Measurements from ENCODE around the gene HES2.
"Not testable (repeated sequence)": the region's sequence is repeated elsewhere in the genome, so short reads cannot be mapped to it uniquely, and the experiment has no call there.

HES2 gene

GRCh38 chr1:6416295-6416656 lies 3.4 kb downstream of the HES2 start:
- DNase-seq = no peak

DNA sequence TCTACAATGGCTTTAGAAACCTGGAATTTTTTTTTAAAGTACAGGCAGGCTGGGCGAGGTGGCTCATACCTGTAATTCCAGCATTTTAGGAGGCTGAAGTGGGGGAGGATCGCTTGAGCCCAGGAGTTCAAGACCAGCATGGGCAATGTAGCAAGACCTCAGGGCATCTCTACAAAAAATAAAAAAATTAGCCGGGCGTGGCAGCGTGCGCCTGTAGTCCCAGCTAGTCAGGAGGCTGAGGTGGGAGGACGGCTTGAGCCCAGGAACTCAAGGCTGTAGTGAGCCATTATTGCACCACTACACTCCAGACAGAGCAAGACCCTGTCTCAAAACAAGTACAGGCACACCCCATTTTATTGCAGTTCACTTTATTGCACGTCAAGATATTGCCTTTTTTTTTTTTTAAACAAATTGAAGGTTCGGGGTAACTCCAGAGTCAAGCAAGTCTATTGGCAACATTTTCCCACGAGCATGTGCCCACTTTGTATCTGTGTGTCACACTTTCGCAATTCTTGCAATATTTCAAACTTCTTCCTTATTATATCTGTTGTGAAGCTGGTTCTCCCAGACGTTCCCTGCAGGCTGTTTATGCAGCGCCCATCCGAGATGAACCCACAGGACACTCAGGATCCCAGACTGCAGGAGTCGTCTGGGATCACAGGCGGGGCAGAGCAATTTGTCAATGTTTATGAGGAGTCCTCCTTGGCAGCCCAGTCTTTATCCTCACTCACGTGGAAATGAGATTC lies 4.7 kb downstream of the HES2 start:
- DNase-seq = no peak

GRCh38 chr1:6414443-6414844 lies 5.3 kb downstream of the HES2 start:
- no peak for DNase-seq

DNA sequence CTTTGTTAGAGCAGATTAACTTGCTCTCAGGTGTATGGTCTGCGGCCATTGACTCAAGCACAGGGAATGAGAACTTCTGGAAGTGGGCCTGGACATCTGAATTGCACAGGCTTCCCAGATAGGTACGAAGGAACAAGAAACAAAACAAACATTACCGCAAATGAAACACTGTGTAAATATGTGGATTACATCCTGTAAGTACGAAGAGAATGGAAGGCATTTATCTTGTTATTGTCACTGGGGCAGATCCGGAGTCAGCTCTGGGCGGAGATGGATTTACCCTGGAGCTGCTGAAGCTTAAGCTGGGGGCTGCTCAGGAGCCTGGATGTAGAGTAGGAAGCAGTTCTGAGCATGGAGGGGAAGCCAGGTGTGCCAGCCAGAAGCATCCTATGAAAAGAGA lies 6.8 kb downstream of the HES2 start:
- no peak for DNase-seq

DNA sequence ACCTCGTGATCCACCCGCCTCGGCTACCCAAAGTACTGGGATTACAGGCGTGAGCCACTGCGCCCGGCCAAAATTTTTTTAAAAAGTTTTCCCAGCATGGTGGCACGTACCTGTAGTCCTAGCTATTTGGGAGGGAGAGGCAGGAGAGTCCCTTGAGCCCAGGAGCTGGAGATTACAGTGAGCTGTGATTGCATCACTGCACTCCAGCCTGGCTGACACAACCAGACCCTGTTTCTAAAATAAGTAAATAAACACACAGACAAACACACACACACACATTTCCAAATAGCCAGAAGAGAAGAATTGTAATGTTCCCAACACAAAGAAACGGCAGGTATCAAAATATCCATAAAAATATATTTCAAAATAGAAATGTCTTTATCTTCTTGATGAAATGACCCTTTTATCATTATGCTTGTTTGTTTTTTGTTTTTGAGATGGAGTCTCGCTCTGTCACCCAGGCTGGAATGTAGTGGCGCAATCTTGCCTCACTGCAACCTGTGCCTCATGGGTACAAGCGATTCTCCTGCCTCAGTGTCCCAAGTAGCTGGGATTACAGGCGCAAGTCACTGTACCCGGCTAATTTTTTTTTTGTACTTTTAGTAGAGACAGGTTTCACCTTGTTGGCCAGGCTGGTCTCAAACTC lies 9.3 kb downstream of the HES2 start:
- no peak for DNase-seq

DNA sequence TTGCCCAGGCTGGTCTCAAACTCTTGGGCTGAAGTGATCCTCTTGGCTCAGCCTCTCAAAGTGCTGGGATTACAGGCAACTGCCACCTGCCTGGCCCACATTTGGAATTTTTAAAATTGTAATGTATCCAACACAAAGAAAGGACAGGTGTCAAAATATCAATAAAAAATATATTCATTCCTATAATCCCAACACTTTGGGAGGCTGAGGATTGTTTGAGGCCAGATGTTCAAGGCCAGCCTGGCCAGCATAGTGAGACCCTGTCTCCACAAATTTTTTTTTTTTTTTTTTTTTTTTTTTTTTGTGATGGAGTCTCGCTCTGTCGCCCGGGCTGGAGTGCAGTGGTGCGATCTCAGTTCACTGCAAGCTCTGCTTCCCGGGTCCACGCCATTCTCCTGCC lies 10.0 kb downstream of the HES2 start:
- no peak for DNase-seq

- no peak for DNase-seq
Measured at GRCh38 chr1:6409053-6409452, 10.7 kb downstream of the HES2 start.

- no peak for DNase-seq
Measured at GRCh38 chr1:6408023-6408422, 11.7 kb downstream of the HES2 start.

- DNase-seq = no peak
Measured at GRCh38 chr1:6401673-6402072, 18.0 kb downstream of the HES2 start.

DNA sequence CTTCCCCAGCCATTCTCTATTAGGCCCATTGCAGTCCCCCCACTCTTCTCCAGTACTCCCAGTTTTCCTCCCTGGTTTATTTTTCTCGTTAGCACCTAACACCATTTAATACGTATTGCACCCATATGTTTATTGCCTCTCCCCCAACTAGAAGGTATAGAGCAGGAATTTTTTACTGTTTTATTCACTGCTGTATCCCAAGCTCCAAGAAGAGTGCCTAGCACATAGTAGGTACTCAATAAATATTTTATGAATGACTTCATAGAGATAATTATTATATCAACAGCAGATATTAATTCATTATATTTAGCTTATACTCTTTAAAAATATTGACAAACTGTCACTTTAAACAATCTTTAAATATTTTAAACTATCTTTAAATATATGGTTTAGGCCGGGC lies 20.4 kb downstream of the HES2 start:
- DNase-seq = no peak

DNA sequence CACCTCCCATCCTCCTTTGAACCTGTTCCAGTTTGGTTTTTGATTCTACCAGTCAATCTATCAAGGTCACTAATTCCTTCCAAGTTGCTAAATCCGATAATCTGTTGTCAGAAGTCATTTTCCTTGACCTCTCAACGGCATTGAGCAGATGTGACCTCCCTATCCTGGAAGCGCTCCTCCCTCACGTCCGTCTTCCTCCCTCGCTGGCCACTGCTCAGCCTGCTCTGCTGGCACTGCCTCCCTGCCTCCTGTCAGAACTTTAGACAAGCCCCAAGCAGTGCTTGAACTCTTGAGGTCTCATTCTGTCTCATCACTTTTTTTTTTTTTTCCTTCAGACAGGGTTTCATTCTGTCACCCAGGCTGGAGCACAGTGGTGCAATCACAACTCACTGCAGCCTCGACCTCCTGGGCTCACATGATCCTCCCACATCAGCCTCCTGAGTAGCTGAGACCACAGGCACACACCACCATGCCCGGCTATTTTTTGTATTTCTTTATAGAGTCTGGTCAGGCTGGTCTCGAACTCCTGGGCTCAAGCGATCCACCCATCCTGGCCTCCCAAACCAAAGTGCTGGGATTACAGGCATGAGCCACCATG lies 21.8 kb downstream of the HES2 start:
- no peak for DNase-seq

GRCh38 chr1:6396998-6397397 lies 22.7 kb downstream of the HES2 start:
- no peak for DNase-seq

GRCh38 chr1:6395781-6396244 lies 23.9 kb downstream of the HES2 start:
- not testable (repeated sequence) for DNase-seq

GRCh38 chr1:6395130-6395529 lies 24.6 kb downstream of the HES2 start:
- DNase-seq = not testable (repeated sequence)

GRCh38 chr1:6393400-6394187 lies 26.1 kb downstream of the HES2 start, which contains the start of gene ACOT7:
TSS of gene ACOT7 (minus strand) at chr1:6393767. CDS start at chr1:6393399, 368 bp downstream.
- peak; percentile 84 for DNase-seq

- no peak for DNase-seq
Measured at GRCh38 chr1:6392809-6393399, 26.8 kb downstream of the HES2 start.

DNA sequence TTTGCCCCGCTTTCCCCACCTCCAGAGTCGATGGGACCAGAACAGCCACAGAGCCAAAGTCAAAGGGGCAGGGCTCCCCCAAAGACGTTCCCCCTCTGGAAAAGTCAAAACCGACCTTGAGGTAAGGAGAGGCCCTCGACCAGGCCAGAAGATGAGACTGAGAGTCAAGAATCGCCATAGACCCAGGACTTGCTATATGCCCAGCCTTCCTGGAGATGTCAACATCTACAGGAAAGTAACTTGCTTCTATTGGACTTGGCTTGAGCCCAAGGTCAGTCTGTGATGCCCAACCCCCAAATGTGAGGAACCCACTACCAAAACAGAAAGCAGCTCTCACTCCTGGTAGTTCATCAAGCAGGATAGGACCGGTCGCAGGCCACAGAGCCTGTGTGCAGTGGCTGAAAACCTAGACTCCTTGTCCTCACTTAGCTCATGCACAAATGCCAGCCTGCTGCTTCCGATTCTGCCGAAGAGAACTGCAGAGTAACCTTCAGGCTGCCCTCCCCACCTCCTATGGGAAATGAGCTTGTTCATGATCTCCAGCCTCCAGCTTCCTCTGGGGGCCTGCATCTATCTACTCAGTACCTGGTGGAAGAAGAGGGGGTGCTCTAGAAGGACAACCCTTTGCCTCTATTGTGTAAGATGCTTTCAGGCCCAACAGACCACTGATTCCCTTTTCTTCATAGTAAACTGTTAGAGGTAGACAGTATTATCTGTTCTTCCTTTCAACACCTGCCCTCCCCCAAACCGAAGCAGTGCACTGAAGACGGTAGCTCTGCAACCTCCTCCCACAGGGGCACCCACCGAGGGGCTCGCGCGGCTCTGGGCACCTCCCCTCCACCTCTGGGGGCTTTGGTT lies 27.5 kb downstream of the HES2 start:
- DNase-seq = no peak

DNA sequence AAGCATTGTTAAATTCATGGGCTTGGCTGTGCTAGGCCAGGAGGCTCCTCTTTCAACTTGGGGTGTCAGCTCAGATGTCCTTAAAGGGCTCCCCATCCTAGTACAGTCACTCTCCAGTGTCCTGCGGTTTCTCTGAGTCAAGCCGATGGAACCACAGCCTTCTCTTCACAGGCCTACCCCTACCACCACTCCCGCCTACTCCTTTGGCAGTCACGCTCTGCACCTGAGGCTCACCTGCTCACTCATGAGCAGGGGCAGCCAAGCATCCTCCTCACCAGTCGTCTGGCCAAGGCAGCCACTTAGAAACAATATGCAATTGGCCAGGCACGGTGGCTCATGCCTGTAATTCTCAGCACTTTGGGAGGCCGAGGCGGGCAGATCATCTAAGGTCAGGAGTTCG lies 29.7 kb downstream of the HES2 start:
- DNase-seq = no peak

DNA sequence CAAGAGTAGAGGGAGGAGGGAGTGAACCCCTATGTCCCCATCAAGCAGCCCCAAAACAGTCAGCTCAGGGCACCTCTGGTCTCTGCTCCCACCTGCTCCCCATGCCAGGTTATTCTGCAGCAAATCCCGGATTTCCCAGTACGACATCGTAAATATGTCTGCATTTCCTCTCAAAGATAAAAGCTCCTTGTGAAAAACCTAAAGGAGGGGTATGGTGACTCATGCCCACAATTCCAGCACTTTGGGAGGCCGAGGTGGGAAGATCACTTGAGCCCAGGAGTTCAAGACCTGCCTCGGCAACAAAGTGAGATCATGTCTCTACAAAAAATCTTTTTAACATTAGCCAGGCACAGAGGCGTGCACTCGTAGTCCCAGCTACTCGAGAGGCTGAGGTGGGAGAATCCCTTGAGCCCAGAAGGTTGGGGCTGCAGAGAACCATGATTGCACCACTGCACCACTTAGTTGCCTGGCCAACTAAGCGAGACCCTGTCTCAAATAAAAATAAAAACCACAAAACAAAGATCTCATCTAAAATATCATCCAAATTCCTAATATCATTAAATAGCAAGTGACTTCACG lies 33.3 kb downstream of the HES2 start:
- DNase-seq = no peak

GRCh38 chr1:6385488-6386191 lies 34.1 kb downstream of the HES2 start:
- DNase-seq = no peak

GRCh38 chr1:6384962-6385361 lies 34.8 kb downstream of the HES2 start:
- DNase-seq = no peak

Measured in effector CD4-positive, alpha-beta T cell (primary cell).